DOHH2 (cell line): ENCODE measurements around the gene KLHL7.

ENCODE experiments used
- H3F3A ChIP-seq: fragments of 200-600 bp; sonication (generic), shearing (Covaris generic); 2 replicates; pipeline ENCODE4 v1.6.0; 2016; ENCODE audit warnings: antibody characterized with exemption, mild to moderate bottlenecking; ENCODE audit not compliant: control insufficient read depth, insufficient read depth
- H3K27ac ChIP-seq: fragments of 200-600 bp; sonication (generic); 2 replicates; pipeline ENCODE4 v1.5.1; 2014; ENCODE audit warnings: low read depth, mild to moderate bottlenecking, low read length, moderate library complexity
- H3K27me3 ChIP-seq: fragments of 200-600 bp; sonication (generic); 2 replicates; pipeline ENCODE4 v1.6.1; 2014; ENCODE audit warnings: mild to moderate bottlenecking, low read length, mixed read lengths; ENCODE audit not compliant: control insufficient read depth
- H3K36me3 ChIP-seq: fragments of 200-600 bp; sonication (generic); 2 replicates; pipeline ENCODE4 v1.6.1; 2014; ENCODE audit warnings: mild to moderate bottlenecking, low read length, moderate library complexity, mixed read lengths; ENCODE audit not compliant: control insufficient read depth
- H3K4me1 ChIP-seq: fragments of 200-600 bp; sonication (generic); 2 replicates; pipeline ENCODE4 v1.6.1; 2014; ENCODE audit warnings: mild to moderate bottlenecking, low read length, mixed read lengths; ENCODE audit not compliant: control insufficient read depth
- H3K4me2 ChIP-seq: fragments of 200-600 bp; sonication (generic); 2 replicates; pipeline ENCODE4 v1.6.0; 2014; ENCODE audit warnings: mild to moderate bottlenecking, low read length, moderate library complexity
- H3K4me3 ChIP-seq: fragments of 200-600 bp; sonication (generic); 2 replicates; pipeline ENCODE4 v1.5.1; 2014; ENCODE audit warnings: mild to moderate bottlenecking, low read length, mixed read lengths
- H3K79me2 ChIP-seq: fragments of 200-600 bp; sonication (generic); 2 replicates; pipeline ENCODE4 v1.6.1; 2014; ENCODE audit warnings: mild to moderate bottlenecking, low read length, mixed read lengths; ENCODE audit not compliant: control insufficient read depth
- H3K9me2 ChIP-seq: fragments of 200-600 bp; sonication (generic); replicated peaks from 2 replicates; pipeline ENCODE4 v1.6.1; 2014; ENCODE audit warnings: mild to moderate bottlenecking, low read length, mixed read lengths; ENCODE audit not compliant: control insufficient read depth
- H3K9me3 ChIP-seq: fragments of 200-600 bp; sonication (generic); 2 replicates; pipeline ENCODE4 v1.6.1; 2014; ENCODE audit warnings: antibody characterized with exemption, low read length, mixed read lengths; ENCODE audit not compliant: control insufficient read depth, insufficient read depth
- H4K20me1 ChIP-seq: fragments of 200-600 bp; sonication (generic); 2 replicates; pipeline ENCODE4 v1.6.0; 2014; ENCODE audit warnings: low read depth, mild to moderate bottlenecking, antibody characterized with exemption, low read length, moderate library complexity; ENCODE audit not compliant: control insufficient read depth, insufficient read depth
- EZH2phosphoT487 ChIP-seq: fragments of 200-600 bp; sonication (generic); IDR thresholded peaks from 2 replicates; pipeline ENCODE4 v1.6.1; 2017; ENCODE audit warnings: borderline replicate concordance, mild to moderate bottlenecking, antibody characterized with exemption, low read length, moderate library complexity, mixed read lengths
- TF ChIP-seq, protein P1 (sequence below): fragments of 200-600 bp; sonication (generic); IDR thresholded peaks from one replicate; pipeline ENCODE4 v1.5.1; 2014; ENCODE audit warnings: antibody characterized with exemption, mild to moderate bottlenecking, low read depth, low read length; ENCODE audit not compliant: poor library complexity, severe bottlenecking

Gene KLHL7

DNA sequence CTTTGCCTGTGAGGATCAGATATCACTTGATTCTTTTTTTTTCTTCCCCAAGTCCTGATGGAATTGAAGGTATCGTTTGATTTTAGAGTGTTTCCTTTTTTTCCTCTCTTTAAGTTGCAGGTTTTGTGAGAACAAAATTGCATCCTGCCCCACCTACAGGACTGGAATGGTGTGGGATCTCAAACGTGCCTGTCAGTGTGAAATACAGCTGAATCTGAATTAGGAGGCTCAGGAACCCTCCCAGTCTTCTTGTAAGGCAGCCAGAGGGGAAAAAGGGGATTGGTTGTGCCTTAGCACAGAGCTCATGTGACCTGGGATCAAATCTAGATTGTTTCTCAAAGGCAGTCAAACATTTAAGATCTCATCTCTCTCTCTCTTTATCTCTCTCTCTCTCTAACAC, 32.7 kb upstream of the KLHL7 start:
- H3K27me3 ChIP-seq = peaks cover 30% of the 10 kb centered on the region
- no peak overlapping the region for H3K4me2 ChIP-seq
- no peak overlapping the region for H3K4me3 ChIP-seq
- no peaks in the 10 kb centered on the region for H4K20me1 ChIP-seq
- H3K27ac ChIP-seq = no peak overlapping the region
- H3K36me3 ChIP-seq = no peaks in the 10 kb centered on the region
- no peaks in the 10 kb centered on the region for H3K9me3 ChIP-seq
- no peak for TF ChIP-seq EZH2phosphoT487
- TF ChIP-seq, protein P1, sequence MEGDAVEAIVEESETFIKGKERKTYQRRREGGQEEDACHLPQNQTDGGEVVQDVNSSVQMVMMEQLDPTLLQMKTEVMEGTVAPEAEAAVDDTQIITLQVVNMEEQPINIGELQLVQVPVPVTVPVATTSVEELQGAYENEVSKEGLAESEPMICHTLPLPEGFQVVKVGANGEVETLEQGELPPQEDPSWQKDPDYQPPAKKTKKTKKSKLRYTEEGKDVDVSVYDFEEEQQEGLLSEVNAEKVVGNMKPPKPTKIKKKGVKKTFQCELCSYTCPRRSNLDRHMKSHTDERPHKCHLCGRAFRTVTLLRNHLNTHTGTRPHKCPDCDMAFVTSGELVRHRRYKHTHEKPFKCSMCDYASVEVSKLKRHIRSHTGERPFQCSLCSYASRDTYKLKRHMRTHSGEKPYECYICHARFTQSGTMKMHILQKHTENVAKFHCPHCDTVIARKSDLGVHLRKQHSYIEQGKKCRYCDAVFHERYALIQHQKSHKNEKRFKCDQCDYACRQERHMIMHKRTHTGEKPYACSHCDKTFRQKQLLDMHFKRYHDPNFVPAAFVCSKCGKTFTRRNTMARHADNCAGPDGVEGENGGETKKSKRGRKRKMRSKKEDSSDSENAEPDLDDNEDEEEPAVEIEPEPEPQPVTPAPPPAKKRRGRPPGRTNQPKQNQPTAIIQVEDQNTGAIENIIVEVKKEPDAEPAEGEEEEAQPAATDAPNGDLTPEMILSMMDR = no peak
- H3K79me2 ChIP-seq = no peaks in the 10 kb centered on the region
- no peaks in the 10 kb centered on the region for H3K4me1 ChIP-seq
- no peaks in the 10 kb centered on the region for H3F3A ChIP-seq
- no peaks in the 10 kb centered on the region for H3K9me2 ChIP-seq

- peaks cover 36% of the 10 kb centered on the region for H3K27me3 ChIP-seq
- TF ChIP-seq, protein P1 = no peak
- no peak for TF ChIP-seq EZH2phosphoT487
- H3K4me2 ChIP-seq = no peak overlapping the region
- no peaks in the 10 kb centered on the region for H3F3A ChIP-seq
- no peaks in the 10 kb centered on the region for H3K9me2 ChIP-seq
- no peaks in the 10 kb centered on the region for H3K79me2 ChIP-seq
- H4K20me1 ChIP-seq = no peaks in the 10 kb centered on the region
- H3K27ac ChIP-seq = no peak overlapping the region
- H3K4me3 ChIP-seq = no peak overlapping the region
- H3K36me3 ChIP-seq = no peaks in the 10 kb centered on the region
- no peaks in the 10 kb centered on the region for H3K9me3 ChIP-seq
- H3K4me1 ChIP-seq = no peaks in the 10 kb centered on the region
Measured at GRCh38 chr7:23074443-23075261, 30.9 kb upstream of the KLHL7 start.

DNA sequence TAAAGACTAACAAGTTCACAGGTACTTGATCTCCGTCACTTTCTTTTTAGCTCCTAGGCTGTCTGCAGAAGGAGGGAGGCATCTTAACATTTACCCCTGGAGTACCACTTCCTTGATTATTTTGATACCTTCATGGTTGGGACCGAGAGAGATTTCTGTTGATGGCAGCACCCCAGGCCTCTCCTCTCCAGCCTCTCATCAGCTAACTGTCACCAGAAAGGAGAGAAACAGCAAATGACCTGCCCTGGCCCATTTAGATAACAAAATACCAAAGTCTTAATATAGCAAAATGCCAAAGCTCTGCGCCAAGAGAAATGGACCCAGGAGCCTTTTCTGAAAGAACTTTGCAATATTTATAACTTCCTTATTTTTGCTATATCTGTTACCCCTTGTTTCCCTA, 30.0 kb upstream of the KLHL7 start:
- no peak overlapping the region for H3K27ac ChIP-seq
- no peak overlapping the region for H3K4me2 ChIP-seq
- no peaks in the 10 kb centered on the region for H3K9me3 ChIP-seq
- no peaks in the 10 kb centered on the region for H3K9me2 ChIP-seq
- H3K79me2 ChIP-seq = no peaks in the 10 kb centered on the region
- no peaks in the 10 kb centered on the region for H4K20me1 ChIP-seq
- no peaks in the 10 kb centered on the region for H3F3A ChIP-seq
- H3K4me1 ChIP-seq = no peaks in the 10 kb centered on the region
- no peak overlapping the region for H3K4me3 ChIP-seq
- H3K36me3 ChIP-seq = no peaks in the 10 kb centered on the region
- TF ChIP-seq, protein P1 = no peak
- no peak for TF ChIP-seq EZH2phosphoT487
- peaks cover 37% of the 10 kb centered on the region for H3K27me3 ChIP-seq
